Middle frontal gyrus (tissue), 1 donor: ENCODE results near the gene TRAPPC2L.

Experiments
- DNase-seq: peaks from one replicate; pipeline ENCODE4 v3.0.0-alpha.2; 2015; ENCODE audit warnings: low spot score; ENCODE audit errors: extremely low spot score

Gene TRAPPC2L, protein sequence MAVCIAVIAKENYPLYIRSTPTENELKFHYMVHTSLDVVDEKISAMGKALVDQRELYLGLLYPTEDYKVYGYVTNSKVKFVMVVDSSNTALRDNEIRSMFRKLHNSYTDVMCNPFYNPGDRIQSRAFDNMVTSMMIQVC

DNA sequence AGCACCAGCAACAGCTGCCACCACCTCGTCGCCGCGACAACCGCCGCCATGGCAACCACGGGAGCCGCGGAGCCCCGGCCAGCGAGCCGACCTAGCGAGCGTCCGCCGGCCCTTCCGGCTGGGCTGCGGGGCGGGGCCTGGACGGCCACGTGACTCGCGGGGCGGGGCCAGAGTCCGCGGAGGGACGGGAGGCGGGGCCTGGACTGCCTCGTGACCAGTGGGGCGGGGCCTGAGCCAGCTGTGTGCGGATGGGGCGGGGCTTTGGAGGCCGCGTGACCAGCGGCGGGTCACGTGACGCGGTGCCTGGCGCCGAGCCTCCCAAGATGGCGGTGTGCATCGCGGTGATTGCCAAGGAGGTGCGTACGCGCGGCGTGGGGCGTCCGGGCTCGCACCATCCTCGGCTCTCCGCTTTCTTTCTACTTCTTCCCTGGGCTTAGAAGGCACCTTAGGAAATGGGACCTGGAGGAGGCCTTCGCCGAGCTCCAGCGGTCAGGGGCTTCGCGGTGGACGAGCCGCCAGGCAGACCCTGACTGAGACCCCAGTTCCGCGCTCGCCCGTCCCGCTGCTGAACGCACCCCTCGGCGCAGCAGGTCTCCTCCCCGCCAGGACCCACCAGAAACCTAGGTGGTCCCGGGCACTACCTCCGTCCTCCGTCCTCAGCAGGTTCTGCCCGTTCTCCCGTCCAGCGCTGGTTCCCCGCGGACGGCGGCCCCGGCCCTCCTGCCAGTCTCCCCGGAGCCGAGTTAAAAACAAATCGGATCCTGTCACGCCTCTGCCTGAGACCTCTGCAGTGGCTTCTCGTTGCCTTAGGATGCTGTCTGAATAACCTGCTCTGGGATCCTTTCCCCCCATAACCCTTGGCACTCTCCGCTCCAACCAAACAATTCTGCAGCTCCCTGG, at the start of gene TRAPPC2L, which contains the start of gene GALNS:
TSS of gene TRAPPC2L (plus strand) at position 300 of the 900 bp plus-strand sequence. CDS start at position 324, 24 bp downstream.
TSS of gene GALNS (minus strand) at position 120 of the 900 bp plus-strand sequence. CDS start at position 50, 70 bp downstream.
- DNase-seq, result peak; percentile 97

DNA sequence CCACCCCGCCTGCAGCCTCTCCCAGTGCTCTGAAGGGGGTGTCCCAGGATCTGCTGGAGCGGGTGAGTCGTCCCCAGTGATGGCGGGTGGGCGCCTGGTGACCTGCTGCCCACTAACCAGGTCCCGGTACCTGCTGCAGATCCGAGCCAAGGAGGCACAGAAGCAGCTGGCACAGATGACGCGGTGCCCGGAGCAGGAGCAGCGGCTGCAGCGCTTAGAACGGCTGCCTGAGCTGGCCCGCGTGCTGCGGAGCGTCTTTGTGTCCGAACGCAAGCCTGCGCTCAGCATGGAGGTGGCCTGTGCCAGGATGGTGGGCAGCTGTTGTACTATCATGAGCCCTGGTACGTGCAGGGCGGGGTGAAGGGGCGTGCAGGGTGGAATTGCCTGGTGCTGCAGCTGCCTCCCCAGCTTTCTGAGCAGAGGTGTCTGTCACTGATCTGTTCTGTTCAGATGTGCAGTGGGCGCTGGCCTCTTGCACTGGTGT, 49.7 kb upstream of the TRAPPC2L start:
- DNase-seq, result no peak

DNA sequence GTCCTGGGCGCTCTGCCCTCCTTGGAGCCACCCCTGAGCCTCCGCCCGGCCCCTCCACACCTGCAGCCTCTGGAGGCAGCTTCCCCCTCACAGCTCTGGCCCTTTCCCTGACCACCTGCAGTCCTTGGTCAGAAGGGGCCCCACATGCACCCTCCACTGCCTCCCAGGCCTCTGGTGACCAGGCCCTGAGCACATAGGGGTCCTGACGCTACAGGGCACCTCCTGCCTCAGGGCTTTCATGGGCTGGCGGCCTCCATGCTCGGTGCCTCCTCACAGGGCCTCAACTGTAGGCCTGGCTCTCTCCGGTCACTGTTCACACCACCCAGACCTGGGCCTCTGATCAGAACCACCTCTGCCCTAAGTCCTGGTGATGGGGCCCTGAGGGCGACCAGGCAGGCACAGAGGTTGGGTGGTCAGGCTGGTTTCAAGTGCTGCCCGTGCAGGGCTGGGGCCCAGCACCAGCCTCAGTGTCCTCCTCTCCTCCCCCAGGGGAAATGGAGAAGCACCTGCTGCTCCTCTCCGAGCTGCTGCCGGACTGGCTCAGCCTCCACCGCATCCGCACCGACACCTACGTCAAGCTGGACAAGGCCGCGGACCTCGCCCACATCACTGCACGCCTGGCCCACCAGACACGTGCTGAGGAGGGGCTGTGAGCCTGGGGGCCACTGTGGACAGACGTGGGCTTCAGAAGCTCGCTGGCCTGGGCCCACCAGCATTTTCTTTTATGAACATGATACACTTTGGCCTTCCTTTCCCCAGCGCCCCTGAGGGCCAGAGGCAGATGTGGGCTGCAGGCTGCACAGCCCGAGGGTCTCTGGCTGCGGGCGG, 49.1 kb upstream of the TRAPPC2L start:
- DNase-seq, result no peak

DNA sequence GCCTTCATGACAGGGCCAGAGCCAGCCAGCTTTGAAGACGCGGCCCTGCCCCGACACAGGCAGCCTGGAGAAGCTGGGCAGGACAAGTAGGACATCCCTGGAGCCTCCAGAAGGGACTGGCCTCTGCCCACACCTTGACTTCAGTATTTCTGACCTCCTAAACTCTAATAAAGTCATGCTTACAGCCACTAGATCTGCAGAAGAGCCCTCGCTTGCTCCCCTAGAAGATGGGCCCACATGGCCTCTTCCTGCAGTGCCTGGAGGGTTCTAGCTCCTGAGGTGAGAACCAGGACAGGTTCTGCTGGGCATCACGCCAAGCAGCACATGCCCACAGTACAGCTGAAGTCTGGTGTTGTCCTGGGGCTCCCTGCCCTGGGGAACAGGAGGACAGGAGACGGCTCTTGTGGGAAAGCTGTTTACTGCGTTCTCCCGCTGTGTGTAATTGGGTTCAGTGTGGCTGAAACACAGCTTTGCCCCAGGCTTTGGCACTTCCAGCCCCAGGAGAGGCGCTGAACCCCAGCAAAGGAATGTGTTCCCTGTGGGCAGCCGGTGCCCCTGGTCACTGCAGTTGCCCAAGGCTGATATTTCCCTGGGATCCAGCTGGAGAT, 47.8 kb upstream of the TRAPPC2L start:
- DNase-seq, result no peak

DNA sequence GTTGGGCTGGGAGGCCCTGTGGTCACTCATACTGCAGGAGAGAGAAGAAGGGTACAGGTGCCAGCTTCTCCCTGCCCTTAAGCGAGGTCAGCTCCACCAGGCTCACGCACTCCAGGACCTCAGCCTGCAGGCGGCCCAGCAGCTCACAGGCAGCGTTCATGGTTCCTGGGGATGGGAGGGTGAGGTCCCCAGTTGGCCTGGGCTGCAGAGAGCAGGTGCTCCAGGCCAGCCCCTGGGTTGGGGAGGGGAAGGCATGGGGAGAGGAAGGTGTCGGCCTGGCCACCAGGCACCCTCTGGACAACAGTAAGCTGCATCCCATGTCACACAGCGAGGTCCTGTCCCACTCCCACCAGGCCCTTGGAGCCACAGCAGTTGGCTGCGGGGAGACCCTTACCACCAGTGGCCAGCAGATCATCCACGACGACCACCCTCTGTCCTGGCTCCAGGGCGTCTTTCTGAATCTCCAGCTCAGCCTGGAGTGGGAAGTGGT, 47.2 kb upstream of the TRAPPC2L start:
- DNase-seq, result no peak

DNA sequence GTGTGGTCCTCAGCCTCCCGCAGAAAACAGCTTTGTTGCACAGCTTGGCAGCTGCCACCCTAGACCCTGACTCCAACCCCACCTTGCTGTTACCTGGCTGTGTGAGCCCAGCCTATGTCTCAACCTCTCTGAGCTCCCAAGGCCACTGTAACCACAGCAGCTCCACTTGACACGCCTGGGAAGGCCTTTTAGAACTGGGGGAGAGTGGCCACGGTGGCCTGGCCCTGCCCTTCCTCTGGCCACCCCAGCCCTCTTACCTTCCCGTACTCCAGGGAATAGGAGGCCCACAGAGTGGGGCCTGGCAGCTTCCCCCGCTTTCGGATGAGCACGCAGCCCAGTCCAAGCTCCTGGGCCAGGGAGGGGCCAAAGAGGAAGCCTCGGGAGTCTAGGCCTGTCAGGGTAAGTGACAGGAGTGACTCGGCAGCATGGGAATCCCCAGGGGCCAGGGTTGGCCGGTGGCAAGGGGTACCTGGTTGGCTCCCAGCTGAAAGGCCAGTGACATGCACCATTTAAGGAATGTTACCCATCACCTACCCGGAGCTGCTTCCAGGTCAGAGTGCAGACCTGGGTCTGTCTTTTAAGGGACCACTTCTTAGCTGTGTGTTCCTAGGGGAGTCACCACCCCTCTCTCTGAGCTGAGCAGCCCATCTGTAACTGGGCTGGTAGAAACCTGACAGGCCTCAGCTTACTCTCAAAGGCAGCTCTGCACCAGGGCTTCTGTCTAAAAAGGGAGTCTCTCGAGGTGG, 46.6 kb upstream of the TRAPPC2L start:
- no peak for DNase-seq

DNA sequence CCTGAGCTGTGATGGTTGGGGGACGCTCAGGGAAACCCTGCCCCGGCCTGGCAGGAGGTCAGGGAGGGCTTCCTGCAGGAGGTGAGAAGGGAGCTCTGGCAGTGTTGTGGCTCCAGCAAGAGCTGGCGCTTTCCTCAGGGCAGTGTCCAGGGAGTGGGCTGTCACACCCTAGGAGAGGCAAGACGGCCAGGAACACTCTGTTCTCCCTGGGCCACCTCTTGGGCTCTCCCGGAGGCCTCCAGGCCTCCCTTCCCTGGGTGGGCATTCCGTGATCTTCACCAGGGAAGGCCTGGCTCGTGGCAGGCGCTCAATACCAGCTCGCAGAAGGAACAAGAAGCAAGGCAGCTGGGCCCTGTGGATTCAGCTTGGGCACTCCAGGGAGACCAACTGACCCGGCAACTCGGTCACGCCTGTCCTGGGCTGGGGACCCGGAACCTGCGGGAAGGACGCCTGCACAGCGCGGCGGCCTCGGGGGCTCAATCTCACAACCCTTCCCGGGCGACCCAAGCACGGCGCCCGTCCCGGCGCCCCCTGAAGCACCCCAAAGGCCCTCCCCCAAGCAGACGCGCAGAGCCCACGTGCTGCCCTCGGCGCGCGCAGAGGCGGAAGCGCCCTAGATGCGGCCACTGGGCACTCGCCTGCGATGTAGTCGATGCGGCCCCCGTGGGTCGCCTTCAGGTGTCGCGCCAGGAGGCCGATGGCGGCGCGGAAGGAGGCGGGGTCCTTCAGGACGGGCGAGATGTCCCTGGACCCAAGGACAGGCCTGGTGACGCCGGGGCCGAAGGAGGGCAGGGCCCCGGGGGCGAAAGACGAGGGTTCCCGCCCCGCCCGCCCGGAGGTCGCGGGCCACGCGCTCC, 45.8 kb upstream of the TRAPPC2L start:
- DNase-seq, result peak; percentile 72

DNA sequence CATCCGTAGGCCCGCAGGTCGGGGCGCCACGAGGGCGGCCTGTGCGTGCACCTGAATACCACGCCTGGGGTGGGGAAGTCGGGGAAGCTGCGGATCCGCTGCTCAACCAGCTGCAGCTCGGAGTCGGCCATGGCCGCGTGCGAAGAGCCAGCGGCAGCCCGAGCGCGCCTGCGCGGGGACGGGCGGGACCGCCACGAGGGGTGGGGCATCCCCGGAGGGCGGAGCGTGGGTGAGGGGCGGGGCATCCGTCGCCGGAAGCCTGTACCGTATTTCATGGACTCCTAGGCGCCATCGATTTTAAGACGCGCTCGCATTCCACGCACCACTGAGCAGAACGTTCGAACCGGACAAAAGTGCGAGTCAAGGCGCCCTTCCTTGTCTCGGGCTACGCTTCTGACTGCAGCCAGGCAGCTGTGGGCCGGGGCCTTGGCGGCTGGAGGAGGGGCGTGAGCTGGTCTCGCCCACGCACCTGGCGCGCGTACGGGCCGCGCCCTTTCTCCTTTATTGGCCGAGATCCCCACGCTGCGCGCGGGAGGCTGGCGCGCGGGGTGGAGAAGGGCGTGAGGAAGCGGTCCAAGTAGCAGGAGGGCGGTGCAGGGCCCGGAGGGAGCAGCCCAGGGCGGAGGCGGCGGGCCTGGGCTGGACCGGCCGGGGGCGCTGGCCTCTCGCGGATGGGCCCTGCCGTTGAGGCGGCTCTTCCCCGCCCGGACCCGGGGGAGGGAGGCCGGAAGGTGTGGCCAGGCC, 45.0 kb upstream of the TRAPPC2L start, which contains the start of gene APRT:
TSS of gene APRT (minus strand) at position 160 of the 744 bp plus-strand sequence. CDS start at position 131, 29 bp downstream.
- peak; percentile 87 for DNase-seq

DNA sequence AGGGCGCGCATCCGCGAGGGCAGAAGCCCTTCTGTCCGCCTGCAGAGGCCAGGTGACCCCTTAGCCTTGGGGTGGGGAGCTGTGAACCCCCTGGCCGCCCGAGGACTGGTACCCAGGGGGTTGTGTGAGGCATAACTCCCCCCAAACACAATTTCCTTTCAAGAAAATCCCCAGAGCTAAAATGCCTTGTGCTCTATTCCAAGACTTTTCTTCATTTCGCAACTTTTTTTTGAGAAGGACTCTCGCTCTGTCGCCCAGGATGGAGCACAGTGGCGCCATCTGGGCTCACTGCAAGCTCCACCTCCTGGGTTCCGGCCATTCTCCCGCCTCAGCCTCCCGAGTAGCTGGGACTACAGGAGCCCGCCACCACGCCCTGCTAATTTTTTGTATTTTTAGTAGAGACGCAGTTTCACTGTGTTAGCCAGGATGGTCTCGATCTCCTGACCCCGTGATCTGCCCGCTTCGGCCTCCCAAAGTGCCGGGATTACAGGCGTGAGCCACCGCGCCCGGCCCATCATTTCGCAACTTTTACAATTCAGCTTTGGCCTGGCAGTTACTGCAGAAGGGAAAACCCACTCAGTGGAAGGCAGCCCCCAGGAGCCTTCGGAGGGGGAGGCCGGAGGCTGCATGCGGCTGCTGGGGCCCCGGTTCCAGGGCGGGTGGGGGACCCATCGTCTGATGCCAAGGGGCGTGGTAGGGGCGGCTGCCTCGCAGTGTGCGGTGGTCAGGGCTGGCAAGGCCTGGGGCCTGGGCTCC, 44.2 kb upstream of the TRAPPC2L start:
- no peak for DNase-seq

DNA sequence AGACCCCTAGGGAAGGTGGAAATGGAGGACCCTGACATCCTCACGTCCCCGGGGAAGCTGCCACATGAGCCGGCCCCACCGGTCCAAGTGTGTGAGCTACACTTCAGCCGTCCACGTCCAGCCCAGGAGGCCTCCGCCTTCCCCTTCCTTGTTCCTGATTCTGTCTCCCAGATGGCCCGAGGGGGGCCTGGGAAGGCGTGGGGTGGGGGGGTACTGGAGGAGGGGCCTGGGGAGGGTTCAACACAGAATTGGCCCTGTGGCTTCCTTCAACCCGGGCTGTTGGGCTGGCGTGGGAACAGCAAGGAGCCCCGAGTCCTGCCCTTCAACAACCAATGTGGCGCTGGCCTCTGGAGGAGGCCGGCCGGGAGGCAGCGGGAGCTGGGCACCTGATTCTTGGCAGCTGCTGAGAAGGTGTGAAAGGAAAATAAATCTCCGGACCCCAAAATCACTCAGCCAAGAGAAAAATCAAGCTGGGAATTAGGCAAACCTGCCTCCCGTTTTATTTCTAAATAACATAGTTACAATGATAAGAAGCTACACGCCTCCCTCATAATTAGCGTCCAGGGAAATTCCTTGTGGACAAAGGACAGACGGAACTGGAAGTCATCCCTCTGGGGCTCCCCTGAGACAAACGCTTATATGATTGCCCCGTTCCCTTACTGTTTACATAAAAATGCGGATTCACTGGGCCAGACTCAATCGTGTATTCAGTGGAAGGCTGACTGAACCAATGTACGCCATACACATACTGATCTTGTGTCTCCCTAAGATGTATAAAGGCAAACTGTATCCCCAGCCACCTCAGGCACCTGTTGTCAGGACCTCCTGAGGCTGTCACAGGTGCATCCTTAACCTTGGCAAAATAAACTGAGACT, 43.4 kb upstream of the TRAPPC2L start:
- no peak for DNase-seq

DNA sequence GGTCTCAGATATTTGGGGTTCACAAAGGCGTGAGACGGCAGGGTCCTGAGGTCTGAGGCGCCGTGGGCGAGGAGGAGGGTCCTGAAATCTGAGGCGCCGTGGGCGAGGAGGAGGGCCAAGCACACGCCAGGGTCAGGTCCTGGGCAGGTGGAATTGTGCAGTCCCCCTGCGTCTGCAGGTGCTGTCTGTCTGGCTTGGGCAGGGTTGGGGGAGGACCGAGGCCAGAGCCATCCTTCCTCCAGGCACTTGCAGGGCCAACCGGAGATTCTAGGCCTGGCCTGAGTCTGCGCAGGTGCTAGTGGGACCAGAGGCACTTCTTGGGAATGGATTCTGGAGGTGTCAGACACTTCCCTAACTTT, 42.8 kb upstream of the TRAPPC2L start:
- DNase-seq, result no peak

DNA sequence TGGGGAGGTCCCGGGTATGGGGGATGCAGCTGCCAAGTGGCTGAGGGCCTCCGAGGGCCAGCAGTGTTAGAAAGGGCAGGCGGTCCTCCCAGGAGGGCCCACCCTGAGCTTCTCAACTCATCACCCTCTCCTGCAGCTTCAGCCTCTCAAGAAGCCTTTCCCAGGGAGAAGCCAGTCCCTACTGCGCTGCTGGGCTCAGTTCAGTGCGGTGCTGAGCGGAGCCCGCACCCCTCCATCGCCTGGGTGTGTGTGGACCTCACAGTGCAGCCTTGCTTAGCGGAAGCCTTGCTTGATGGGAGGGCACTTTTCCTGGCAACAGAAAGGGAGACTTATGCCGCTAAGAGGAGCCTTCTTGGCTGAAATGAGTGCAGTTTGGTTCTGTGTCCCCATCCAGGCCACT, 41.7 kb upstream of the TRAPPC2L start:
- DNase-seq, result no peak

DNA sequence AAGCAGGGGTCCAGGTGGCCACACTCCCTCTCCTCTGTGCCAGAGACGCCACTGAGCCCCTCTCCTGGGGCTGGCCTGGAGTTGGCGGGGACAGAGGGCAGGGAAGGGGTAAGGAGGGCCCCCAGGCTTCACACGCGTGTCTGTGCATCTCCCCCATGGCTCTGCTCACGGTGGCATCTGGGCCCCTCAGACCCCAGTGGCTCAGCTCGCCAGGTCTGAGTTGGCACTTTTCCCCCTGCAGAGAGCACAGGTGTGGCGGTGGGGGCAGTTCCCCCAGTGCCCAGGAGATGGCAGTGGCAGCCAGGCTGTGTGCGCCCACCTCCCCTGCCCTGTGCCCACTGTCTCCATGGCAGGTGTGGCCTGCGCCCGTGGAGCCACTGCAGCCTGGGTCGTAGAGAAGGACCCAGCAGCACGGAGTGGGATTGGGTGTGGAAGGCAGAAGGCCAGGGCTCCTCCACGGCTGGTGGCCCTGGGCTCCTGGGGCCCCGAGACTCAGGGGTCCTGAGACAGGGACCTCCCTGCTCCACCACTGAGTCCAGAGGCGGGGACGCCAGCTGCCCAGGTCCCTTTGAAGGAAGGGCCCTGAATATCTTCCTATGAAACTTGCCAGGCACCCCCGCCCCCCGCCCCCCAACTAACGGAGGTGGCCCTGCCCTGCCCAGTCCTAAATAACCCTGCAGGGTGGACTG, 40.9 kb upstream of the TRAPPC2L start:
- no peak for DNase-seq

DNA sequence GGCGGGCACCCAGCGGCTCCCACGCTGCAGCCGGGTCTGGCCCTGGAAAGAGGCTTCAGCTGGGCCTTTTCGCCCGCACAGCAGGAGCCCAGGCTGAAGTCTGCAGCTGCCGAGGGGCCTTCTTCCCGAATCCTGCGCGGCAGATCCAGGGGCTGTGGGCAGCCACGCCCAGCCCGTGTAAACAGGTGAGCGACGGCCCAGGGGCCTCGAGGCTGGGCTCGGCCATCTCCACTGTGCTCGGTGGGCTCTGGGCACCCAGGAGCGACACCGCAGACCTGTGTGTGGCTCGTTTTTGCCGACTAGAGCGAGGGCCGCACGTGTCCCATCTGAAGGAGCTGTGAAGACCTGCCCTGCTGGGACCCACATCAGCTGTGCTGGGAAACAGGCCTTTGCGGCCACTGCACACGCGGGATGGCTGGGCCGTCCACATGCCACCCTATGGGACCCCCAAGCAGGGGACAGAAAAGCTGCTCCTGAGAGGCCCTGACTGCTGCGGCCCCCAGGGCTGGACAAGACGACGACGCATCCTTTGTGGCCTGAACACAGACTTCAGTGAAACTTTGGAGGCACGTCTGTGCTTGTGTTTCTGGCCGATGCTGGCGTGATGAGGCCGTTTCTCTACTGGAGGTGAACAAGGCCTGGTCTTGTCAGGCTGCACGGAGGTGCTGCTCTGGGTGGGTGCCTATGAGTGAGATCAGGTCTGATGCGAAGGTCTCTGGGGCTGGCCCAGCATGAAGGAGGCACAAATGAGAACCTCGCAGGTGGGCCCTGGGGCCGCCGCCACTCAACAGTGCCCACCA, 40.0 kb upstream of the TRAPPC2L start:
- DNase-seq, result no peak

DNA sequence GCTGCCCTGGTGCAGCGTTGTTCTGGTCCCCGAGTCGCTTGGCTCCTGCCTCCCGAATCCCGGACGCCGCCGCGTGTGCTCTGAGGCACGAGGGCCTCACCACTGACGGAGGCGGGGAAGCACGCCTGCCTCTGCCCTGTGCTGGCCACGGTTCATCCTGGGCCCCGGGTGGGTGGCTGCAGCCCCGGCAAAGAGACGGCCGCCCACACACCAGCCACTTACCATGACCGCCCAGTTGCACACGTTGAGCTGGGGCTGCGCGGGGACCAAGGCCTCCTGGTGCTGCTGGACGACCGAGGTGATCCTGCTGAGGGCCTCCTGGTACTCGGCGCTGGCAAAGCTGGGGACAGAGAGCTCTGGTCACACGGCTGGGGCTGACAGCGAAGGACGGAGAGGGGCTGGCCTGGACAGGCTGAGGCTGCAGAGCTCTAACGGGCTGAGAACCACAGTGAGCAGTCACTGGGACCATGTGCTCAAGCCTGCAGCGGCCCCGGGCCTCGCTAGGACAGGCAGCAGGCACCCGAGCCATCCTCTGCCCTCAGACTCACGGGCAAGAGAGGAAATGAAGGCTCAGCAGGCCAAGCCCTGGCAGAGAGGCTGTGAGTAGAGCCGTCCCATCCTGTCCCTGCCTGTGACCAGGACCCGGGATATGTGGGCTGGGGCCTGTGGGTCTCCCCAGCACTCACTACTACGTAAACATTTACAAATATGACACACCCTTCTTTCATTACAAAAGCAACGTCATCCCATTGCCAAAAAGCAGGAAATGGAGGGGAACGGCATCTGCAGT, 38.9 kb upstream of the TRAPPC2L start:
- no peak for DNase-seq
